HG03097 (cell line): ENCODE data around the gene RAB23.

Experiments used
- ATAC-seq: cut with Tn5 transposase; IDR thresholded peaks from one replicate; pipeline ENCODE4 v1.9.1; 2021; ENCODE audit not compliant: unreplicated experiment, low FRiP score

The RAB23 gene

DNA sequence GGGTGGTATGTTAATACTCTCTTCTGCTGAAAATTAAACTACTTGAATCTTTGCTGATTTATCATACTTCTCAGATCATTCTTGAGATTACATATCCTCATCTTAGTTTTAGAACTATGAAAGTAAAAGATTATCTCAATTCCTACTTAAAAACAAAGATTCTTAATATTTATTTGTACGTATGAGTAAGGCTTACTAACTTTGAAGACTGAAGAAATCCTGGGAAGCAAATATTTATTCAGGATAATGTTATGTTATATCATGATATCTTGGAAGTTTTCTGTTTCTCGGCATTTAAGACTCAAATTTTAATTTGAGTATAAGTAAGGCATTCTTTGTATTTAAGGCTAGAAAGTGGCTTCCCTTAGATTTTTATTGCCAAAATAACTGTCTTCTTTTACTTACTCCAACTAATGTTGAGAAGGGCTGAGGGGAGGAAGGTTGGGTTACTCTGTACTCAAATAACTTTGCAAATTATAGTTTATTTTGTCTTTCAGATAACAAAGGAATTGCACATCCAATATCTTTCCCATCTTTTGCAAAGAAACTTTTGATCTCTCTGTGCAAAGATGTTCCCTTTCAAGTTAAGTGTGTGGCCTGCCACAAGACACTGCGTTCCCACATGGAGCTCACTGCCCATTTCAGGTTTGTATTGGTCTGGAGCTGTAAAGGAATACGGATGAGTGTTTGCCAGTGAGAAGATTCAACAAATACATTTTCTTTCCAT lies 80.5 kb downstream of the RAB23 start:
- ATAC-seq: no peak

GRCh38 chr6:57138026-57138425 lies 84.1 kb downstream of the RAB23 start:
- ATAC-seq: no peak

GRCh38 chr6:57137350-57137749 lies 84.8 kb downstream of the RAB23 start:
- no peak for ATAC-seq
